Left renal pelvis (tissue), 4 donors: ENCODE measurements around the gene SCGB2B2. TPM values are rescaled to one million over a fixed set of nuclear protein-coding genes. Genes with fewer than 3 reads are reported as not detected.

Source experiments
- polyA plus RNA-seq, 4 donors: library from polyadenylated mRNA; unstranded; fragments of 120-200 nt; gene quantifications; one replicate each; pipeline ENCODE4 v1.2.1, GENCODE V29; 2013; ENCODE audit not compliant: insufficient read length in 4 of 4

Gene SCGB2B2
- polyA plus RNA-seq, 4 donors, result 0.42 to 1.5 (median 0.74) TPM

Other genes with a start within 250 kb of the SCGB2B2 start
- 100 to 1,000 TPM; 121 to 181 (median 170) TPM for gene UBA2, start 248.8 kb downstream of the SCGB2B2 start, polyA plus RNA-seq
- gene WTIP, start 195.4 kb downstream of the SCGB2B2 start, polyA plus RNA-seq, result 10 to 100 TPM; 31.8 to 48.9 (median 35.7) TPM
- 10 to 100 TPM; 70.4 to 94.2 (median 80.1) TPM for gene ZNF302, start 519 bp upstream of the SCGB2B2 start, polyA plus RNA-seq
- gene ZNF181, start 57.1 kb upstream of the SCGB2B2 start, polyA plus RNA-seq, result 10 to 100 TPM; 20.7 to 28.3 (median 24.3) TPM
- gene ZNF599, start 96.1 kb upstream of the SCGB2B2 start, polyA plus RNA-seq, result 10 to 100 TPM; 12.3 to 18.9 (median 12.8) TPM
- 1 to 10 TPM; 5.6 to 7.3 (median 7.1) TPM for gene ZNF30, start 249.7 kb upstream of the SCGB2B2 start, polyA plus RNA-seq